Motor neuron (in vitro differentiated cells): Measurements from ENCODE around the gene AP3S2. TPM values are rescaled to one million over a fixed set of nuclear protein-coding genes. Genes with fewer than 3 reads are reported as not detected.
A peak's percentile ranks its signal among the peaks of the same experiment; 100 is the strongest.

Source experiments
- ATAC-seq, 8 experiments: fragments of 200-7000 bp; cut with Tn5 transposase; replicated peaks in 6 of 8; 2 replicates each; pipeline ENCODE4 v1.8.0; 2021; ENCODE audit warnings: mild to moderate bottlenecking in 8 of 8, moderate library complexity in 8 of 8
- H3K27ac ChIP-seq, 2 donors: fragments of 250-450 bp; sonication (Bioruptor Pico); 2 replicates each; pipeline ENCODE4 v1.9.0; 2021; ENCODE audit warnings: antibody characterized with exemption in 2 of 2, mild to moderate bottlenecking in 2 of 2, moderate library complexity in 1 of 2
- H3K4me1 ChIP-seq, 2 donors: fragments of 250-450 bp; sonication (Bioruptor Pico); replicated peaks in 1 of 2; 2 replicates each; pipeline ENCODE4 v1.6.1; 2021; ENCODE audit warnings: antibody characterized with exemption in 2 of 2, mild to moderate bottlenecking in 2 of 2, moderate library complexity in 1 of 2
- H3K4me3 ChIP-seq, 5 donors: fragments of 250-450 bp; sonication (Bioruptor Pico); 2 replicates each; pipeline ENCODE4 v1.9.0; 2021; ENCODE audit warnings: antibody characterized with exemption in 5 of 5, mild to moderate bottlenecking in 5 of 5, moderate library complexity in 4 of 5
- WGBS, 10 experiments: fragments of 450-650 bp; shearing (Covaris generic); methylation state at CpG; one replicate each; pipeline ENCODE4 v1.0.0; 2022; 5-methylcytosine and 5-hydroxymethylcytosine counted together
- in situ Hi-C, 9 experiments: fragments of 400-800 bp; cut with MboI; loops; one replicate each; pipeline ENCODE4 v1.15.0; 2021; ENCODE audit warnings: low sequenced_read_pairs in 9 of 9, low pct_unique_long_range_greater_than_20kb in 2 of 9; ENCODE audit not compliant: unreplicated experiment in 9 of 9
- total RNA-seq, 8 experiments: library from RNA; unstranded; fragments of 300-600 nt; gene quantifications; 2 replicates each; pipeline versions ENCODE4 v1.2.3 to v1.2.4, GENCODE V29; 2022

The AP3S2 gene
- total RNA-seq, 8 experiments from 2014 or later = 35.5 to 68.8 (median 47.3) TPM

DNA sequence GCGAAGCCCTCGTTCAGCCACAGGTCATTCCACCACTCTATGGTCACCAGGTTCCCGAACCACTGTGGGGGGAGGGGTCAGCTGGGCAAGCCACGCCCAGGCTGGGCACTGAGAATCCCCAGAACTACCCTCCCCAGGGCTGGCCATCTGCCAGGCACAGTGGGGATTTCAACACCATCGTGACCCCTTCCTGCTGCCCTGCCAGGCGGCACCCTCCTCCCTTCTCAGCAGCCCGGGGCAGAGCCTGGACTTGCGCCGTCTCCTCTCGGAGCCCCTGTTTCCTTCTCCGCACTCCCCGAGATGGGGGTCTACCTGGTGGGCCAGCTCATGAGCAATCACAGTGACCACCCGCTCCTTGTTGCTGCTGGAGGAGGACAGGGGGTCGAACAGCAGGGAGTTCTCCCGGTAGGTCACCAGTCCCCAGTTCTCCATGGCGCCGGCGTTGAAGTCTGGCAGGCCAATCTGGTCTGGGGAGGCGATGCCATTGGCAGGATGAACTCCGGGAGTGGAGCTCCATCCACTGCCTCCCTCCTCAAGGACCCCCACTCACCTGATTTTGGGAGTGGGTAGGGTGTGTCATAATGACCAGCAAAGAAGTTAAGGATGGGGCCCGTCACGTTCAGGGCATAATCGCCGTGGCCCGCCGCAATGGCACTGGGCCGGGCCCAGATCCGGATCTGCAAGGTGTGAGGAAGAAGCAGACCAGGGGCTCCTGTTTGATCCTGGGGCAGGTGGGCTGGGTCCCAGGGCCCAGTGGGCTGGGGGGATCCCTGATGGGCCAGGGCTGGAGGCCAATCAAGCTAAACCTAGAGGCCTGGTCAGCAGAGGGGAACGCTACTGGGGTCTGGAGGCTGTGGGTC is 89.6 kb downstream of the AP3S2 start:
- ATAC-seq = no peak
- no peak overlapping the region for H3K4me3 ChIP-seq
- WGBS, 10 experiments = 60 to 100% (median 79%) methylated on average over 1 to 15 of the region's 29 CpGs; no CpG with 5 or more reads in 2 of the 10 experiments
- H3K4me1 ChIP-seq = no peaks in the 10 kb centered on the region
- H3K27ac ChIP-seq = no peak overlapping the region
- in situ Hi-C loops = no loop called here

DNA sequence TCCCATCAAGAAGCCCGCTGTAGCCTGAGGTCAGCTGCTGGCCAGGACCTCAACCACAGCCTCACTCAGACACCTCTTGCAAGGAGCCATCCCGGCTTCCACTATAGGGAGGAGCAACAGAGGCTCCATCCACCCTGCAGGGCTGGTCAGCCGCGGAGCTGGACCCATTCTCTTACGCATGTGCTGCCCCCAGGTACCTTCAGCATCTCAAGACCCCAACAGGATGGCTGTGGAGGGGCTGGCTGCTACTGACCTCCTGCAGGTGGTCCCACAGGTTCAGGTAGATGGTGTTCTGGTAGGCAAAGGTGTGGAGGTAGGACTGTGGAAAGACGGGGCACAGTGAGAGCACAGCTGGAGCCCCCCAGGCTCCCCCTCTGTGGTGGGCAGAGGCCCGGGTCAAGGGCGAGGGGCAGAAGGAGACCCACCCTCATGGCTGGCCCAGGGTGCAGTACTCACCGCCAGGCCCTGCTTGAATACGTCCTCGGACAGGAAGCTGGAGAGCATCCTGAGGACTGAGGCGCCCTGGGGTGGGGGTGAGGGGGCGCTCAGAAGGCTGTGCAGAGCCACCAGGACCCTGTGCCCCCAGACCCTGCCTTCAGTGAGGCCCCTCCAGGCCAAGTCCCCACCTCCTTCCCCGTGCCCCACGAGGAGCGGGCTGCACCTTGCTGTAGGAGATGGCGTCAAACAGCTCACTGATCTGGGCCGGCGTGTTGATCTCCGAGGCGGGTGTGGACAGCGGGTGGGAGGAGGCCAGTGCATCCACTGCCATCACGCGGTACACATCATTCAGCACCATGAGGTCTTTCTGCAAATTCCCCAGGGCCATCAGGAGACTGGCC is 90.6 kb downstream of the AP3S2 start:
- no peak for ATAC-seq
- in situ Hi-C loops = no loop called here
- Histone ChIP-seq H3K4me1 (no peaks in the 10 kb centered on the region), H3K4me3 (no peak overlapping the region), H3K27ac (no peak overlapping the region)
- 87 to 100% (median 93%) methylated on average over 2 to 3 of the region's 24 CpGs; no CpG with 5 or more reads in 7 of the 10 experiments for WGBS, 10 experiments

GRCh38 chr15:89802231-89802928 is 91.4 kb downstream of the AP3S2 start:
- peak in 4 of 8 experiments; percentile 35 to 58 (median 40) for ATAC-seq
- 80% methylated on average over 1 of the region's 16 CpGs; no CpG with 5 or more reads in 9 of the 10 experiments for WGBS, 10 experiments
- Histone ChIP-seq H3K4me3 (no peak overlapping the region), H3K4me1 (no peaks in the 10 kb centered on the region), H3K27ac (no peak overlapping the region)
- in situ Hi-C loops = no loop called here

DNA sequence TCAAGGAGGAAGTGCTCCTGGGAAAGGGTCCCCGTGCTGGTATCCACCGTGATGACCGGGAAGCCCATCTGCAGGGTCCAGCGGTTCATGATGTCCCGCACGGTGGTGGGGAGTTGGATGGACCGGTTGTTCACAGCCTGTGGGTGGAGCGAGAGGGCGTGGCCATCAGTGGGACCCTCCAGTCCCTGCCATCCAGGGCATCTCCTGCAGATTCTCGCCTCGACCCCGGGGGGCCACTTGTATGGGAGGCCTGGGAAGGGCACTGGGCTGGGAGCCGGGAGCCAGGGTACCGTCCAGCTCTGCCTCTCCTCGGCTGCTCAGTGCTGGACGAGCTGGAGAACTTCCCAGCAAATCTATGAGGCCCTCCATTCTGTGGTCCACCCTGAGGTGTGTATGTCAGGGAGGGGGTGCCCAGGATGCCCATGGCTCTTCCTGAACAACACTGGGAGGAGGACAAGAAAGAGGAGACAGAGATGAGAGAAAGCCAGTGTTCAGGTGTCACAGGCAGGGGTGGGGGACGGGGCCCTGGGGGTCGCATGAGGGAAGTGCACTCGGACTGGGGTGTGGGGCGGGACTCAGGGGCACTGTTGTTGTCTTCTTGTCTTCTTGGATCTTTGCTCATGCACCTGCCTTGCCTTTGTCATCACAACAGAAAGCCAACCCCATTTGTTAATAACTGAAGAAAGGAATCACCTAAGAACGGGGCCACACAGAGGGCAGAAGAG is 92.2 kb downstream of the AP3S2 start:
- Histone ChIP-seq H3K4me1 (no peaks in the 10 kb centered on the region), H3K4me3 (no peak overlapping the region), H3K27ac (no peak overlapping the region)
- in situ Hi-C loops = no loop called here
- ATAC-seq = no peak
- WGBS, 10 experiments = 80 to 100% methylated on average over 1 to 3 of the region's 21 CpGs; no CpG with 5 or more reads in 8 of the 10 experiments

GRCh38 chr15:89799918-89800498 is 93.8 kb downstream of the AP3S2 start:
- WGBS, 10 experiments = 83 to 100% (median 88%) methylated on average over 1 to 2 of the region's 2 CpGs; no CpG with 5 or more reads in 4 of the 10 experiments
- in situ Hi-C loops = no loop called here

DNA sequence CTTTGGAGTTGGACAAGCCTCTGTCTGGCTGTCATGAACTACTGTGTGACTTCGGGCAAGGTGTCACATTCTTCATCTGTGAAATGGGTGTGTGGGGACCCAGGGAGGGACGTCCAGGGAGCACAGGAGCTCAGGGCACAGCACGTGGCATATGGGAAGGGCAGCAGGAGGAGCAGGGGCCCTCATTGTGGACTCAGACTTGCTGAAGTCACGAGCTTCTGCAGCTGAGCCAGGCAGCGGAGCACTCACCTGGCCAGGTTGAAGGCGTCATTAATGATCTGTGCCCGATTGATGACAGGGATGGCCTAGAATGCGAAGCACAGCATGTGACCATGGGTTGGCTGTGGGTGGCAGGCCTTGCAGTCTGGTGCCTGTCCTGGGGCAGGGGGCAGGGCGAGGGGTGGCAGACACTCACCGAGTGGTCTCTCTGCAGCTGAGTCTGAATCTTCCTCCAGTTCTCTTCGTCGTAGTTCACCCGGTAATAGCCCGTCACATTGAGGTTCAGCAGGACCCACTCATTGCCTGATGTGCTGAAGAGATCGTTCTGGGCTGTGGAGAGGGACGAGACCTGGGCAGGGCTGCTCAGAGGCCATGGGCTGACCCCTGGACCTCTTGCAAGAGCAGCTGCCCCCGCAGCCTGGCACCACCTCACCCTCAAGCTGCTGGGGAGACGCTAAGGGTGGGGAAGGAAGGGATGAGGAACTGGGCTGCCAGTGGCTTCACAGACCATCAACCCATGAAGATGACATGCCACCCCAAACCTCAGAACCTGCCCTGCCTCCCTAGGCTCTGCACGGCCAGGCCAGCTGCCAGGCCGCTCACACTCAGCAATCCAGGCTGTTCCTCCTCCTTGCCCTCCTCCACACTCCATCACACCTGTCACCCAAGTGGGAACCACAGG is 94.5 kb downstream of the AP3S2 start:
- Histone ChIP-seq H3K27ac (no peak overlapping the region), H3K4me1 (no peaks in the 10 kb centered on the region), H3K4me3 (no peak overlapping the region)
- WGBS, 10 experiments = 46 to 100% (median 80%) methylated on average over 1 to 4 of the region's 20 CpGs; no CpG with 5 or more reads in 4 of the 10 experiments
- no peak for ATAC-seq
- in situ Hi-C loops = no loop called here

More at GRCh38 chr15:89799918-89800498, 93.8 kb downstream of the AP3S2 start:
- Histone ChIP-seq H3K4me1 (no peaks in the 10 kb centered on the region), H3K27ac (no peak overlapping the region), H3K4me3 (no peak overlapping the region)
- no peak for ATAC-seq

GRCh38 chr15:89797678-89798201 is 96.1 kb downstream of the AP3S2 start:
- Histone ChIP-seq H3K4me1 (no peaks in the 10 kb centered on the region), H3K27ac (no peak overlapping the region), H3K4me3 (no peak overlapping the region)
- in situ Hi-C loops = no loop called here
- 82 to 100% (median 90%) methylated on average over 1 to 3 of the region's 4 CpGs; no CpG with 5 or more reads in 6 of the 10 experiments for WGBS, 10 experiments
- no peak for ATAC-seq

GRCh38 chr15:89795996-89796395 is 97.8 kb downstream of the AP3S2 start:
- in situ Hi-C loops = no loop called here
- no peak overlapping the region for H3K4me3 ChIP-seq
- H3K27ac ChIP-seq = no peak overlapping the region
- no peaks in the 10 kb centered on the region for H3K4me1 ChIP-seq
- no peak for ATAC-seq

GRCh38 chr15:89794627-89795241 is 99.1 kb downstream of the AP3S2 start:
- H3K4me3 ChIP-seq = no peak overlapping the region
- no peaks in the 10 kb centered on the region for H3K4me1 ChIP-seq
- peak in 1 of 8 experiments; percentile 31 for ATAC-seq
- in situ Hi-C loops = no loop called here
- WGBS, 10 experiments = 43 to 71% (median 55%) methylated on average over 2 to 5 of the region's 5 CpGs
- no peak overlapping the region for H3K27ac ChIP-seq

DNA sequence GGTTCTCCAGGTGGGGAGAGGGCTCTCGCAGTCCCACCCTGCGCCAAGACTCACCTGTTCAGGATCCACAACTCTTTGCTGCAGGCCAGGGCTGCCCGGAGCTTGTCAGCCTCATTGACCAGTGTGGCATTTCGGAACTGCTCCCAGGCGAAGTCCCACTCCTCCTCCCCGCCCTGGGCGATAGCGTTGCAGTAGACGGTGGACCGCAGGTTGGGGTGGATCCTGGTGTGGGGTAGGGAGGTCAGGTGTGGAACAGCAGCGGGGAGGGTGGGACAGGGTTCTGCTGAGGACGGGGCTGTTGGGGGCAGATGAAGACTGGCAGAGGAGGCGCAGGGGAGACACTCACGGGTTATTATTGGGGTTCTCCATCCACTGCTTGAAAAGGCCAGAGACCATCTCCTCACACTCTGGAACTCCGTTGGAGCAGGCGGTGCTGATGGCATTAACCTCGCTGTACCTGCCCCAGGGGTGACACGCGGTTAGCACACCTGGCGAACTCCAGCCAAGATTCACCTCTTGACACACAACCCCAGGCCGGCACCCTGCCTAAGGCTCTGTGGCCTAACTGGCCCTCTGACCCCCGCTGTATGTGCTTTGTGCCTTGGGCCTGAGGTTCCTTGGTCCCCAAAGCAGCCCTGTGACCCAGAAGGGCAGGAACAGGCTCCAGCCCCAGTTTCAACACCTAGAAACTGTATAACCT is 101.5 kb downstream of the AP3S2 start:
- no peak overlapping the region for H3K27ac ChIP-seq
- 90 to 100% (median 100%) methylated on average over 1 to 3 of the region's 22 CpGs; no CpG with 5 or more reads in 5 of the 10 experiments for WGBS, 10 experiments
- in situ Hi-C loops = no loop called here
- no peaks in the 10 kb centered on the region for H3K4me1 ChIP-seq
- no peak overlapping the region for H3K4me3 ChIP-seq
- no peak for ATAC-seq
